ENCODE data around the gene ADARB2. TPM values are rescaled to one million over a fixed set of nuclear protein-coding genes. Genes with fewer than 3 reads are reported as not detected.

The ADARB2 gene
- total and polyA plus RNA-seq, 8 donors: 0.34 to 24.7 (median 3.2) TPM

GRCh38 chr10:1365540-1366321 lies 371.6 kb downstream of the ADARB2 start:
- H3K4me1 ChIP-seq: no peaks in the 10 kb centered on the region
- H3K36me3 ChIP-seq: no peaks in the 10 kb centered on the region
- no peak overlapping the region for H3K4me3 ChIP-seq
- DNase-seq: no peak
- intact Hi-C loops (cut with DNase I): no loop called here
- FAIRE-seq: no peak
- no peak for TF ChIP-seq CTCF (IDR thresholded peaks at IDR 0.05)
- H3K27me3 ChIP-seq: no peaks in the 10 kb centered on the region
- H3K9me3 ChIP-seq: no peaks in the 10 kb centered on the region
- no peak for ATAC-seq
- no peak overlapping the region for H3K27ac ChIP-seq
- 72 to 81% methylated on average over 8 of the region's 8 CpGs for WGBS, 2 donors

- WGBS, 2 donors: 75 to 85% methylated on average over 16 of the region's 16 CpGs
- intact Hi-C loops (cut with DNase I): no loop called here
- ATAC-seq: no peak
- no peak for DNase-seq
- Histone ChIP-seq H3K9me3 (no peaks in the 10 kb centered on the region), H3K27ac (no peak overlapping the region), H3K4me3 (no peak overlapping the region), H3K36me3 (no peaks in the 10 kb centered on the region), H3K27me3 (no peaks in the 10 kb centered on the region), H3K4me1 (no peaks in the 10 kb centered on the region)
- TF ChIP-seq CTCF (IDR thresholded peaks at IDR 0.05): no peak
- no peak for FAIRE-seq
Observed at GRCh38 chr10:1364151-1364910, 373.0 kb downstream of the ADARB2 start.

GRCh38 chr10:1363446-1364121 lies 373.7 kb downstream of the ADARB2 start:
- H3K36me3 ChIP-seq: no peaks in the 10 kb centered on the region
- no peak for TF ChIP-seq CTCF (IDR thresholded peaks at IDR 0.05)
- DNase-seq: peak in 1 of 6 donors; percentile 7
- 57 to 60% methylated on average over 52 to 63 of the region's 63 CpGs for WGBS, 2 donors
- no peak for FAIRE-seq
- H3K9me3 ChIP-seq: no peaks in the 10 kb centered on the region
- no peaks in the 10 kb centered on the region for H3K27me3 ChIP-seq
- no peak for ATAC-seq
- no peaks in the 10 kb centered on the region for H3K4me1 ChIP-seq
- no peak overlapping the region for H3K27ac ChIP-seq
- no peak overlapping the region for H3K4me3 ChIP-seq
- intact Hi-C loops (cut with DNase I): no loop called here

- intact Hi-C loops (cut with DNase I): no loop called here
- H3K4me3 ChIP-seq: no peak overlapping the region
- no peak for ATAC-seq
- no peaks in the 10 kb centered on the region for H3K9me3 ChIP-seq
- DNase-seq: no peak
- H3K27me3 ChIP-seq: no peaks in the 10 kb centered on the region
- 60 to 68% methylated on average over 93 to 101 of the region's 101 CpGs for WGBS, 2 donors
- no peak for TF ChIP-seq CTCF (IDR thresholded peaks at IDR 0.05)
- no peak for FAIRE-seq
- no peaks in the 10 kb centered on the region for H3K4me1 ChIP-seq
- H3K36me3 ChIP-seq: no peaks in the 10 kb centered on the region
- H3K27ac ChIP-seq: no peak overlapping the region
Observed at GRCh38 chr10:1362589-1363445, 374.5 kb downstream of the ADARB2 start.
